ENCODE data around the gene PSMA2. TPM values are rescaled to one million over a fixed set of nuclear protein-coding genes. Genes with fewer than 3 reads are reported as not detected.

The PSMA2 gene
- polyA plus RNA-seq, 1 donor (not counting 4 experiments of a cell fraction or from before 2014, with no cell fraction given): 251 TPM

- no peaks in the 10 kb centered on the region for H3K9me1 ChIP-seq (ENCODE audit: control insufficient read depth, extremely low read depth, insufficient read depth, low read length)
- no peak for TF ChIP-seq EZH2 (IDR thresholded peaks at IDR 0.05; ENCODE audit: low read length)
- peak in 1 of 3 experiments; percentile 28 for TF ChIP-seq CTCF (optimal IDR thresholded peaks at IDR 0.05 in 1 of 3, IDR thresholded peaks at IDR 0.05 in 1 of 3, conservative IDR thresholded peaks at IDR 0.05 in 1 of 3; ENCODE audit: extremely low read depth in 1 of 3, insufficient read depth in 2 of 3, low read length in 3 of 3)
- peak within 1 kb of the TSS; percentile 91 for H3K4me2 ChIP-seq (ENCODE audit: control insufficient read depth, extremely low read depth, insufficient read depth, low read depth, low read length)
- H3K27me3 ChIP-seq (ENCODE audit: control insufficient read depth, extremely low read depth, insufficient read depth, low read length): no peaks in the 10 kb centered on the region
- H3K27ac ChIP-seq (ENCODE audit: control insufficient read depth, insufficient read depth, low read length): peak within 1 kb of the TSS; percentile 64
- H3K79me2 ChIP-seq (ENCODE audit: control insufficient read depth, insufficient read depth, low read length): peaks cover 3% of the 10 kb centered on the region
- no peak for FAIRE-seq
- no peaks in the 10 kb centered on the region for H3K9me3 ChIP-seq (ENCODE audit: control insufficient read depth, low read depth, low read length)
- H3K36me3 ChIP-seq (ENCODE audit: control insufficient read depth in 2 of 2, extremely low read depth in 1 of 2, insufficient read depth in 2 of 2, low read length in 2 of 2): peaks cover 0 to 8% of the 10 kb centered on the region in 2 experiments
- peak; percentile 45 for DNase-seq (ENCODE audit: low read depth, low spot score)
- H3K4me1 ChIP-seq (ENCODE audit: control insufficient read depth, extremely low read depth, insufficient read depth, low read length): peaks cover 29% of the 10 kb centered on the region
- peak within 1 kb of the TSS; percentile 89 for H2AFZ ChIP-seq (ENCODE audit: control insufficient read depth, low read length)
- peak within 1 kb of the TSS; percentile 82 for H3K9ac ChIP-seq (ENCODE audit: control insufficient read depth, extremely low read depth, insufficient read depth, low read length)
- H4K20me1 ChIP-seq (ENCODE audit: control insufficient read depth, extremely low read depth, insufficient read depth, low read length): no peaks in the 10 kb centered on the region
- dilution Hi-C loops (cut with MboI; ENCODE audit: extremely low pct_ligation_motif_present, low sequenced_read_pairs): no loop called here
- peak within 1 kb of the TSS; percentile 43 to 85 (median 83) for H3K4me3 ChIP-seq (ENCODE audit: control insufficient read depth in 2 of 3, extremely low read depth in 1 of 3, insufficient read depth in 2 of 3, low read depth in 1 of 3, low read length in 3 of 3)
These were observed 20.2 kb downstream of the PSMA2 start, which contains the start of gene C7orf25 for GRCh38 chr7:42911454-42912447. TSS of gene C7orf25 (minus strand) at chr7:42912070. CDS start at chr7:42910900, 1,170 bp downstream.

- peak; percentile 13 for FAIRE-seq
- no peak overlapping the region for H3K9ac ChIP-seq (ENCODE audit: control insufficient read depth, extremely low read depth, insufficient read depth, low read length)
- TF ChIP-seq CTCF (optimal IDR thresholded peaks at IDR 0.05 in 1 of 3, IDR thresholded peaks at IDR 0.05 in 1 of 3, conservative IDR thresholded peaks at IDR 0.05 in 1 of 3; ENCODE audit: extremely low read depth in 1 of 3, insufficient read depth in 2 of 3, low read length in 3 of 3): no peak
- no peak for TF ChIP-seq EZH2 (IDR thresholded peaks at IDR 0.05; ENCODE audit: low read length)
These were observed 21.7 kb downstream of the PSMA2 start for GRCh38 chr7:42910306-42910705.

More at GRCh38 chr7:42910306-42910705, 21.7 kb downstream of the PSMA2 start:
- Histone ChIP-seq H3K79me2 (ENCODE audit: control insufficient read depth, insufficient read depth, low read length) (peaks cover 3% of the 10 kb centered on the region), H4K20me1 (ENCODE audit: control insufficient read depth, extremely low read depth, insufficient read depth, low read length) (no peaks in the 10 kb centered on the region), H2AFZ (ENCODE audit: control insufficient read depth, low read length) (no peak overlapping the region), H3K27ac (ENCODE audit: control insufficient read depth, insufficient read depth, low read length) (no peak overlapping the region), H3K36me3 (ENCODE audit: control insufficient read depth in 2 of 2, extremely low read depth in 1 of 2, insufficient read depth in 2 of 2, low read length in 2 of 2) (peaks cover 0 to 4% of the 10 kb centered on the region in 2 experiments), H3K4me3 (ENCODE audit: control insufficient read depth in 2 of 3, extremely low read depth in 1 of 3, insufficient read depth in 2 of 3, low read depth in 1 of 3, low read length in 3 of 3) (no peak overlapping the region), H3K4me1 (ENCODE audit: control insufficient read depth, extremely low read depth, insufficient read depth, low read length) (peaks cover 25% of the 10 kb centered on the region), H3K9me3 (ENCODE audit: control insufficient read depth, low read depth, low read length) (no peaks in the 10 kb centered on the region), H3K9me1 (ENCODE audit: control insufficient read depth, extremely low read depth, insufficient read depth, low read length) (no peaks in the 10 kb centered on the region), H3K27me3 (ENCODE audit: control insufficient read depth, extremely low read depth, insufficient read depth, low read length) (no peaks in the 10 kb centered on the region), H3K4me2 (ENCODE audit: control insufficient read depth, extremely low read depth, insufficient read depth, low read depth, low read length) (no peak overlapping the region)
- dilution Hi-C loops (cut with MboI; ENCODE audit: extremely low pct_ligation_motif_present, low sequenced_read_pairs): no loop called here
- no peak for DNase-seq (ENCODE audit: low read depth, low spot score)
